NCI-H187 treated with DMSO at 0.1 percent for 48 hours (cell line): Measurements from ENCODE around the gene AWAT2.

Experiments used
- DNase-seq: peaks from one replicate; lab custom pipeline; 2025; lab: John Stamatoyannopoulos, UW

The AWAT2 gene

GRCh38 chrX:70049925-70050324 lies at the start of gene AWAT2:
Gene AWAT2, minus strand, starts transcription at chrX:70049938. Its CDS starts 6 bp downstream, at chrX:70049932.
- DNase-seq: no peak

GRCh38 chrX:70096052-70096451 lies 46.3 kb upstream of the AWAT2 start:
- DNase-seq: no peak

- DNase-seq: no peak
Measured at GRCh38 chrX:70092247-70092646, 42.5 kb upstream of the AWAT2 start.

- no peak for DNase-seq
Measured at GRCh38 chrX:70089604-70090297, 40.0 kb upstream of the AWAT2 start.

GRCh38 chrX:70088751-70089150 lies 39.0 kb upstream of the AWAT2 start:
- DNase-seq: no peak

GRCh38 chrX:70087857-70088630 lies 38.3 kb upstream of the AWAT2 start:
- no peak for DNase-seq

DNA sequence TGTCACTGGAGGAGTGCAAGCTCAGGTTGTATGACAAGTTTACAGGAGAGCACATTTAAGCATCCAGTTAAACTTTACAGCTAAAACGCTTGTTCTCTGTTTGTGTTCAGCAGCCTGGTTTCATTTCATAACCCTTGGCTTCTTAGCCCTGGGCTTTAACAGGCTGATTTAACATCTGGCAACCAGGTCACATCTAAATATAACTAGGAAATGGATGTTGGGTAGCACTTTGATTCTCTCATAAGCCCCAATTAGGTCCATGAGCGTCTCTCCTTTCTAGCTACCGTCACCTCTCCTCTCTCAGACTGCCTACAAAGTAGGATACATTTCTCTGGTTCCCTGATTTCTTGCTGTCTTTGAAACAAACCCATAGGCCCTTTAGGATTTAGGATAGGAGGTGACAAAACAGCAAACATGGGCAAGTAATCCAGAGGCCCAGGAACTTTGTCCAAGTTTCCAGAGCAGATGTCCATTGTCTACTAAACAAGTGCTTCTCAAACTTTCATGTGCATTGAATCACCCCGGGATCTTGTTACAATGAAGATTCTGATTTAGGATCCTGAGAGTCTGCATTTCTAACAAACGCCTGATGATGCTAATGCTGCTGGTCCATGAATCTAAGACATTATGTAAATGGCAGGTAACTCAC lies 35.0 kb upstream of the AWAT2 start:
- no peak for DNase-seq

DNA sequence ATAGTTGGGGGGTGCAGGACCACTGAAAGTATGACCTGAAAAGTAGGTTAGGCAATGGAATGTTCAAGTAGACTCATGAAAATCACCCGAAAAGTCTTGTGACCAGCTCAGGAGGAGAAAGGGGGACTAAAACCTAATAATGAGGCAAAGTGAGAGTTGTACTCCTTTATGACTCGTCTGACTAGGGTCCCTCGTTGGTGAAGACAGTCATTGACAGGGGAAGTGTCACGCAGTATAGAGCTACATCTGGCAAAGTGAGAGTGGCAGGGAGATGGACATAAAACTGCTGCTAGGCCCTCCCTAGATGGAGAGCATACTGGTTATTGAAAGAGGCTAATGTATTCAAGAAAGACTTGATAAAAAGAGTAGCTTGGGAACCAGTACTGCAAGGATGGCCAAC lies 33.0 kb upstream of the AWAT2 start:
- no peak for DNase-seq

- no peak for DNase-seq
Measured at GRCh38 chrX:70079870-70080269, 30.1 kb upstream of the AWAT2 start.

DNA sequence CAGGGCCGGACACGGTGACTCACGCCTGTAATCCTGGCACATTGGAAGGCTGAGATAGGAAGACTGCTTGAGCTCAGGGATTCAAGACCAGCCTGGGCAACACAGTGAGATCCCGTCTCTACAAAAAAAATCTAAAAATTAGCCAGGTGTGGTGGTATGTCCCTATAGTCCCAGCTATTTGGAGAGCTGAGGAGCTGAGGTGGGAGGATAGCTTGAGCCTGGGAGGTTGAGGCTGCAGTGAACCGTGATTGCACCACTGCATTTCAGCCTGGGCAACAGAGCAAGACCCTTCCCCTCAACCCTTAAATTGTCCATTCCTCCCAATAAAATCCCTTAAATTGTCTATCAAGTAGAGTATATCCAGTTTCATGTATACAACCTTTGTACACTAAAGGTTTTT lies 29.6 kb upstream of the AWAT2 start:
- DNase-seq: no peak

DNA sequence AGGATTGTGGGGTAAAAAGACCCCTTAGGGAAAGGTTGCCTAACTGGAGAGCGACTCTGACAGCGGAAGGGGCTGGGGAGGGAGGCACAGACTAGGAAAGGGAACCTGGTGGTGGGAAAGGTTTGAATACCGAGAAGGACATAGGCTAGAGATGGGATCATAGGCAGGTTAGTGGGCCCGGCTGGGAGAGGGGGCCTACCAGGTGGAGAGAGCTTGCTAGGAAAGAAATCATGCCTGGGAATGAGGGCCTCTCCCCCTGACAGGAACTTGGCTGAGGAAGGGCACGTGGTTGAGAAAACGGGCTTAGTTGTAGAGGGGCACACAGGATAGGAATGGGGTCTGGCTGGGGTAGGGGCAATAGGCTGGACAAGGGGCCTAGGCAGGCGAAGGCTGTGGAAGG lies 16.9 kb upstream of the AWAT2 start:
- DNase-seq: no peak

- DNase-seq: no peak
Measured at GRCh38 chrX:70062961-70063550, 13.3 kb upstream of the AWAT2 start.

DNA sequence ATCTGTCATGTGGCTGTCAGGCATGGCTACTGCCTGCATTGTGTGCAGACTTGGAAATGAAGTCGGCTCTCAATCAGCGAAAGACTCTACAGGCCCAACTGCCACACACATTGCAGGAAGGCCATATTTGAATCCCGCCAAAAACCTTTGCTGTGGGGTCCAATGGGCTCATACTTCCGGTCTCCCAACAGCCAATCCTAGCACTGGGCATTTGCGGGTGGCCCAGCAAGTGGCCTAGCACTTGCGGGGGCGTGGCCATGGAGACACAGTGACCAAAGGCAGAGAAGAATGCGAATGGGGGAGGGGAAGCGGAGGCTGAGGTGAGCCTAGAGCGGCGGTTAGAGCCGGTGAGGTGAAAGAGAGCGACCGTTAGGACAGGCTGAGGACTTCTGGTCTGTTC lies 12.3 kb upstream of the AWAT2 start, which contains the start of gene OTUD6A:
Gene OTUD6A, plus strand, starts transcription at position 382 of the 400 bp plus-strand sequence. CDS start 68 bp downstream, outside the sequence.
- DNase-seq: no peak

GRCh38 chrX:70054391-70054790 lies 4.7 kb upstream of the AWAT2 start:
- DNase-seq: no peak

DNA sequence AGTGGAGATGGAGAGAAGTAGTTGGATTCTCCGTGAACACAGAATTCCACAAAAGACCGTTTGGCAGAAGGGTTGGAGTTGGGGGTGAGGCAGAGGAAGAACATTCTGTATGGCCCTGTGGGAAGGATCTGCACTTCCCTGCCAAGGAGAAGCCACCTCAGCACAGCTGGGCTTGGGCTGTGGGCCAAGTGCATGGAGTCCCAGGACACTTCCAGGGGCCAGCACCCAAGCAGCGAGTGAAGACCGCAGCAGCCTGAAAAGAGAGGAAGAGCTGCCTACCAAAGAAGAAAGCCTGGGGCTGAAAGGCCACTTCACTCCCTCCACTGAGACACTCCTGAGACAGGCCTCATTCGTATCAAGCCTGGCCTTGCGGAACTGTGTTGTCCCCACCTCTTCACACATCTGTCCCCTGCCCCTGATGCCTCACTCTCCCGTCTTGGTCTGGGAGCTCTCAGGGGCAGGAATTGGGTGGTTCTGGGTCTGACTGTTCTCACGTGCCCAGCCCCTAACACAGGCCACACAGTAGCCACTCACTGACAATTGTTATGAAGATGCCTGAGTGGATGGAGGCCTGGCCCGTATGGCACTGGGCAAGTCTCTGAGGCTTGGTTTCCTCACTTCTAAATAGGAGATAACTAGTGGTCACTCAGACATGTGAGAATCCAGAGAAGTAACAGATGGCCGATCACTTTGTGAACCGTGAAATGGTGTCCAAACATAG lies 3.3 kb upstream of the AWAT2 start:
- DNase-seq: no peak

GRCh38 chrX:70049406-70049805 lies 332 bp downstream of the AWAT2 start:
- DNase-seq: no peak

DNA sequence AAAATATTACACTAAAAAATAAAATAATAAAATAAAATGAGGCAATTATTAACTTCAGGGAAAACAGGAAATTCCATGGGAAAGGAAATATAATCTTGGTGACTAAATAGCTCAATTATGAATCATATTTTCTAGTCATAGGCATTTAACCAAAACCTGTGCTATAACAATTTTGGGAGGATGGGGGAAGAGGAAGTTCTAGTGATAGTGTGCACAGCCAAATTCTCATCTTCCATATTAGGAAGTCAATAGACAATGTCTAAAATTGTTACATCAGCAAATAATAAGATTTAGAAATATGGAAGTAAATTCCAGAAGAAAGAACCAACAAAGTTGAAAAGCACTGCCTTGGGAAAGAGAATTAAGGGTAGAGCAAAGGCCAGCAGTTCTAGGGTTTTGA lies 2.8 kb downstream of the AWAT2 start:
- no peak for DNase-seq

DNA sequence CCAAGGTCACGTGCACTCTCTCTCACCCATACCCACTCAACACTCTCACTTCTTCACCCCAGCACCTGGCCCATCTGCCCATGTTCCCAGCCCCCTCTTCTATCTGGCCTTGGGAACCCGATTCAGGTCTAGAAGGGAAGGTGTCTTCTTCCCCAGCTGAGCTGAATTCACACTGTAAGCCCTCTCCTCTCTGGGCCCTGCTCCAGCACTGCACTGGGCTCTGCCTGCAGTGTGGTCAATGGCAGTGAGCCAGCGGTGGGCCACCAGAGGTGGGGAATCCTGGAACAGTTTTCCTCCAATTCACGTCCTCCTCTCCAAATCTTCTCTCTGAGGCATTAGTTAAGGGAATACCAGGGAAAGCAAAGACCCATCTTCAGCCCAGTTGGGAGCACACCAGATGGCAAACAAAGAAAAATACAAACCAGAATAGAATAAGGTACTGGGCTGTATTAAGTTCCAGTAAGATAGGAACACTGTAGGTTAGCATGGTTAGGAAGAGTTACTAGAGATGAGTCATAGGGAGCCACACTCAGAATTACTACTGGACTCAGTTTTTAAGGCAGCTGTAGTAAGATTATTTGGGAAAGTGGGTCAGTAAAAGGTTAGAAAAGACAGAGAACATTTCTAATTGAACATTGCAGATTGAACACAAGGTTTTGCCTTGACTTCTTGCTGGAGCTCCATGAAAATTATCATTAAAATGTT lies 5.0 kb downstream of the AWAT2 start:
- DNase-seq: no peak

DNA sequence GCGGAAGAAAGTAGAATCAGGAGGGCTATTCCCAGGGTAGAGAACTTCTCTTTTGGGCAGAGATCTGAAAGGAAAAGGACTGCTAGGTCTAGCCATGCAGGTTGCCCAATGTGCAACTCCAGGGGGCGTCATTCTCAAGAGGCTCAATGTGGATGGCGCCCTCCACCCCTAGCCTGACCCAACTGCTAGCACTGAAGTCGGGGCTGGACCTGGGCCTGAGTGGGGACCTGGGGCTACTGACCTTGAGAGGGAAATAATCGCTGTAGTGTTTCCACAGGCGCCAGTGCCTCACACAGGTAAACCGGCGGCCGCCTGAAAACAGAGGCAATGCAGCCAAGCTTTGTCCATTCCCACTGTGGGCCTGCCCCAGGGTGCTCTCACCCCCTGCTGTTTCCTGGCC lies 6.1 kb downstream of the AWAT2 start:
- DNase-seq: no peak

GRCh38 chrX:70042399-70043371 lies 7.1 kb downstream of the AWAT2 start:
- no peak for DNase-seq
